SU-DHL-6 (cell line): Measurements from ENCODE around the gene BMPR1A.

ENCODE experiments used
- H2AFZ ChIP-seq: fragments of 200-600 bp; sonication (generic); 2 replicates; pipeline ENCODE4 v1.6.1; 2014; ENCODE audit warnings: low read depth, mild to moderate bottlenecking, moderate library complexity, mixed read lengths, antibody characterized with exemption, low read length; ENCODE audit not compliant: severe bottlenecking
- H3F3A ChIP-seq: fragments of 200-600 bp; shearing (Covaris generic); 2 replicates; pipeline ENCODE4 v1.6.0; 2016; ENCODE audit warnings: antibody characterized with exemption, mild to moderate bottlenecking; ENCODE audit not compliant: insufficient read depth
- H3K27ac ChIP-seq: fragments of 200-600 bp; sonication (generic); 2 replicates; pipeline ENCODE4 v1.5.1; 2016; ENCODE audit warnings: low read depth, mild to moderate bottlenecking, low read length, moderate library complexity, mixed read lengths
- H3K27me3 ChIP-seq: fragments of 200-600 bp; sonication (generic), shearing (Covaris generic); 2 replicates; pipeline ENCODE4 v1.6.0; 2014; ENCODE audit warnings: mild to moderate bottlenecking, low read length
- H3K36me3 ChIP-seq: fragments of 200-600 bp; sonication (generic); 2 replicates; pipeline ENCODE4 v1.6.1; 2014; ENCODE audit warnings: mild to moderate bottlenecking, low read length, mixed read lengths
- H3K4me2 ChIP-seq: fragments of 300-600, 200-600 bp; shearing (Covaris generic), sonication (generic); 2 replicates; pipeline ENCODE4 v1.6.0; 2014; ENCODE audit warnings: low read length, low read depth, mild to moderate bottlenecking; ENCODE audit not compliant: poor library complexity, severe bottlenecking
- H3K4me3 ChIP-seq: fragments of 200-600 bp; sonication (generic); 2 replicates; pipeline ENCODE4 v1.5.1; 2014; ENCODE audit warnings: antibody characterized with exemption, low read length, mild to moderate bottlenecking, mixed read lengths; ENCODE audit not compliant: insufficient read depth, poor library complexity, severe bottlenecking
- H3K79me2 ChIP-seq: fragments of 200-600 bp; sonication (generic); 2 replicates; pipeline ENCODE4 v1.6.1; 2014; ENCODE audit warnings: mild to moderate bottlenecking, low read length, moderate library complexity; ENCODE audit not compliant: insufficient read depth
- H3K9ac ChIP-seq: fragments of 200-600 bp; sonication (generic); 2 replicates; pipeline ENCODE4 v1.7.0; 2014; ENCODE audit warnings: mild to moderate bottlenecking, low read length
- H3K9me2 ChIP-seq: fragments of 200-600 bp; sonication (generic); replicated peaks from 2 replicates; pipeline ENCODE4 v1.6.1; 2014; ENCODE audit warnings: low read length; ENCODE audit not compliant: insufficient read depth
- H3K9me3 ChIP-seq: fragments of 200-600 bp; sonication (generic); 2 replicates; pipeline ENCODE4 v1.6.1; 2014; ENCODE audit warnings: low read length, mixed read lengths; ENCODE audit not compliant: insufficient read depth
- H4K20me1 ChIP-seq: fragments of 200-600 bp; sonication (generic); 2 replicates; pipeline ENCODE4 v1.6.1; 2014; ENCODE audit warnings: low read depth, mild to moderate bottlenecking, antibody characterized with exemption, low read length, moderate library complexity, mixed read lengths
- CTCF ChIP-seq: fragments of 200-600 bp; sonication (generic); IDR thresholded peaks from one replicate; pipeline ENCODE4 v1.5.1; 2017; ENCODE audit warnings: antibody characterized with exemption, mild to moderate bottlenecking, low read length, moderate library complexity; ENCODE audit not compliant: insufficient read depth, poor library complexity, severe bottlenecking
- EZH2phosphoT487 ChIP-seq: fragments of 200-600 bp; sonication (generic), shearing (Covaris generic); conservative IDR thresholded peaks from 2 replicates; pipeline ENCODE4 v1.6.1; 2018; ENCODE audit warnings: mild to moderate bottlenecking, antibody characterized with exemption, low read length, moderate library complexity, mixed read lengths

The BMPR1A gene

GRCh38 chr10:86964061-86964846 lies 207.8 kb downstream of the BMPR1A start:
- no peaks in the 10 kb centered on the region for H4K20me1 ChIP-seq
- no peak overlapping the region for H3K4me2 ChIP-seq
- no peak overlapping the region for H3K27ac ChIP-seq
- no peak overlapping the region for H3K4me3 ChIP-seq
- no peaks in the 10 kb centered on the region for H3K27me3 ChIP-seq
- no peaks in the 10 kb centered on the region for H3K9me3 ChIP-seq
- no peaks in the 10 kb centered on the region for H3K79me2 ChIP-seq
- H3K9ac ChIP-seq: no peak overlapping the region
- no peaks in the 10 kb centered on the region for H3K36me3 ChIP-seq
- no peaks in the 10 kb centered on the region for H3K9me2 ChIP-seq
- TF ChIP-seq CTCF: no peak
- no peak for TF ChIP-seq EZH2phosphoT487
- no peak overlapping the region for H2AFZ ChIP-seq
- H3F3A ChIP-seq: no peaks in the 10 kb centered on the region

GRCh38 chr10:86964847-86965190 lies 208.4 kb downstream of the BMPR1A start:
- H3K4me3 ChIP-seq: no peak overlapping the region
- no peaks in the 10 kb centered on the region for H3K9me2 ChIP-seq
- no peak overlapping the region for H2AFZ ChIP-seq
- TF ChIP-seq EZH2phosphoT487 (no peak), CTCF (no peak)
- H3K27ac ChIP-seq: no peak overlapping the region
- H3K4me2 ChIP-seq: no peak overlapping the region
- H3K27me3 ChIP-seq: no peaks in the 10 kb centered on the region
- no peaks in the 10 kb centered on the region for H3K79me2 ChIP-seq
- H3K9me3 ChIP-seq: no peaks in the 10 kb centered on the region
- no peak overlapping the region for H3K9ac ChIP-seq
- H3K36me3 ChIP-seq: no peaks in the 10 kb centered on the region
- no peaks in the 10 kb centered on the region for H4K20me1 ChIP-seq
- H3F3A ChIP-seq: no peaks in the 10 kb centered on the region

- H3K36me3 ChIP-seq: no peaks in the 10 kb centered on the region
- no peak overlapping the region for H3K4me2 ChIP-seq
- H3K9me3 ChIP-seq: no peaks in the 10 kb centered on the region
- no peak overlapping the region for H3K27ac ChIP-seq
- no peak overlapping the region for H2AFZ ChIP-seq
- H3K79me2 ChIP-seq: no peaks in the 10 kb centered on the region
- no peak overlapping the region for H3K9ac ChIP-seq
- no peaks in the 10 kb centered on the region for H4K20me1 ChIP-seq
- H3K4me3 ChIP-seq: no peak overlapping the region
- TF ChIP-seq CTCF (no peak), EZH2phosphoT487 (no peak)
- H3K27me3 ChIP-seq: no peaks in the 10 kb centered on the region
- H3K9me2 ChIP-seq: no peaks in the 10 kb centered on the region
- H3F3A ChIP-seq: no peaks in the 10 kb centered on the region
Observed at GRCh38 chr10:86965986-86966654, 209.7 kb downstream of the BMPR1A start.
